GM19328 (cell line): ENCODE results near the gene CACNB2.

Experiments used
- ATAC-seq: cut with Tn5 transposase; IDR thresholded peaks from one replicate; pipeline ENCODE4 v1.9.1; 2021; ENCODE audit warnings: mild to moderate bottlenecking, moderate library complexity; ENCODE audit not compliant: unreplicated experiment

CACNB2 gene

GRCh38 chr10:18278181-18278580 is 138.0 kb downstream of the CACNB2 start:
- no peak for ATAC-seq

DNA sequence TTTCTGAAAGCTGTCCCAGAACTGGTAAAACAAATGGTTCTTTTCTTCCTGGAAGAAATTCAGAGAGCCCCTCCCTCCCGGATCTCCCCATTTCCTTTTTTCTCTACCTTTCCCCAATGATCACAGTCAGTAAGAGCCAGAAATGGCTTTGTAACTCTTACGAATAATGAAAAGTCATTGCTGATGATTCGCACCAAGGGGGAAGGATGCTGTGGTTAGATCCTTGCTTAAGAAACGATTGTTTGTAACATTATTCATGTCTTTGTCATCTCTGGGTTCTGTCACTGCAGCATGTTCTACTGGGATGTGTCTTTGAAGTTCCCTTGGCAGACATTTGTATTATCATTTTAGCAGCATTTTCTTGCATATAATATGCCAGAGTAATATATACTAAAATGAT is 138.9 kb downstream of the CACNB2 start:
- ATAC-seq: no peak

DNA sequence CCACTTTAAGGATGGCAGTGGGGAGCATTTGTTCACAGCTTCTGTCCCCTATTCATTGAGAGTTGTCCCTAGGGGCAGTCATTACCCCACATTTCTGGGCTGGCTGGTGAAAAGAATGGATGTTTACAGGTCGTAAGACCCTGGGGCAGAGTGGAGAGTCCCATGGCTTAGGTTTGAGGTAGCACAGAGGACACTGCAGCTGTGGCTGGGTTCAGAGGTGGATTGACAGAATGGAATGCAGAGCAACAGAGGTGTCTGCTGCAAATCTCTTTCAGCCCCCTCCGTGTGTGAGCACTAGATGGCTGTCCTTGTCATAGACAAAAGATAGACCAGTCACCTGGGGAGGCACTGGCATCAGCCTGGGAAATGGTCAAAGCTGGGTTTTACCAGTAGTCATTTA is 141.9 kb downstream of the CACNB2 start:
- ATAC-seq: no peak

DNA sequence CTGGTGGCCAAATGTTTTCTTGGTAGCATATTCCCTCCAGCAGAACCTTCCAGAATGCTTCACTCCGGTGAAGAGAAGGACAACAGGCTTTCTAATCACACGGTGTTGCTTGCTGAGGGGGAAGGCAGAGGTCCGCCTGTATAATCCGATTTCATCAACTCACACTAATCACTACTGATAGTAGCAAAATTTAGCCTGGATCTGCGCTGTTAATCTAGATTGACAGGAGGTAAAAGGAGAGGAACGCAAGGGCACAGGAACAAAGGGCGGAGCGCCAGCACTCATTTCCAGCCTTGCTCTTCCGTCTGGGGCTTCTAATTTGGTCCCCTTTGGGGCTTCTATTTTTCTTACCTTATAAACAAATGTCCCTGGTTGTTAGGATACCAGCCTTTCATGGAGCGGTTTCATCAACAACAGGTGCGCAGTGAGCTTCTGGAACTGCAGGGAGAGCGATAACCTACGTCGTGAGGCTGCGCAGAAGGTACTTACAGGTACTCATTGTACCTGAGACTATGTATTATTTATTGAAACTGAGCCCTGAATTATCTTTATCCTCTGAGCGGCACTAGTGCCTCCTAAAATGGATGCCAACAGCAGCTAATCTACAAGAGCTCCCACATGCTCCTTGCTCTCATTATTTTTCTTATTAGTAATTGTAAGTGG is 150.6 kb downstream of the CACNB2 start:
- no peak for ATAC-seq

DNA sequence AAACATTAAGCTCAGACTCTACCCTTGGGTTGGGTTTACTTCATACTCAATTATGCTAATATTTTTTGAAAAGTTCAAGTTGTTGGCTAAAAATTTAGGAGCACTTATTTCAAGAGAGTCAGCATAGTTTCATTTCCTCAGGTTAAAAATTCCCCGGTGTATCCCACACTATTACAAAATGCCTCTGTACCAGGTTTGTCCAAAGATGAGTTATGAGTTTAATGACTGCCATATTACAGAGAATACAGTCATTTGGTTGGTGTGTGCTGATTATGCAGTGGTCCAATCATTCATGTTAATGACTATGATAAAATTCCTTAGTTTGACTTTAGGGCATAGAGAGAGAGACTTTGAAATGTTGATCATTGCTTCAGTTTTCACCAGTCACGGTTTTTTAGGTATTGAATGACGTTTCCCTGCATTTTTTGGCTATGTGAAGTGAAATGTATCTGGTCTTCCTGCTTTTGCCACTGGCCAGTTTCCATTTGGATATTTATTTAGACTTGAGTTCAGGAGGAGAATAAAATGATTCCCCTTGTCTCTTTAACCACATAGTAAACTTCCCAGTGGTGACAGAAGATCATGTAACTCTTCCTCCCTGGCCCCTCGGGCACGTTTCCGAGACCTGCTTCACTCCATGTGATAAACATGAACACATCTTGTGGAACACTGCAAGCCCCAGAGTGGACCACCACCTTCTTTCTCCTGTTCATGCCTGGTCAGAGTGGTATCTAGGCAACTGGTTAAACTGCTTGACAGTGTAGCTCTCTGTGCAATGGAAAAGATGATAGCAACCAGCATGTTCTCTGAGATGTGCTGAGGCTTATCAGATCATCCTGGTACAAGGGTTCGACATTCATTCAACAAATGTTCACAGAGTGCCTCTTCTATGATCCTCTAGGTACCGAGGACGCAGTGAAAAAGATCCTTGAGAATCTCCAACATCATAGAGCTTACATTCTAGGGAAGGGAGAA is 153.6 kb downstream of the CACNB2 start:
- no peak for ATAC-seq

GRCh38 chr10:18294633-18295032 is 154.4 kb downstream of the CACNB2 start:
- ATAC-seq: no peak

GRCh38 chr10:18297659-18298058 is 157.4 kb downstream of the CACNB2 start:
- ATAC-seq: no peak

DNA sequence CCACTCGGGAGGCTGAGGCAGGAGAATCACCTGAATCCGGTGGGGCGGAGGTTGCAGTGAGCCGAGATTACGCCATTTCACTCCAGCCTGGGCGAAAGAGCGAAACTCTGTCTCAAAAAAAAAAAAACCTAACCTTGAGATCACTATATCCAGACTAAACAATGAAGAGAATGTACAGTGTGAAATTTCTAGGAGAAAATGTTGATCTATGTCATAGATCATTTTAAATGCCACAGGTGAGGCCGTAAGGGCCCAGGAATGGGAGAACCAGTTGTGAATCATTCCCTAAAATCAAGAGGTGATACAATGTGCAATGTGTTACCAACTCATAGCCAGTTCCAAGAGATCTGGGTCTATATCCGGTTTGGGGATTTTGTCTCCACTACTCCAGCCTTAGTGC is 158.0 kb downstream of the CACNB2 start:
- no peak for ATAC-seq

- ATAC-seq: no peak
Measured at GRCh38 chr10:18303851-18304801, 163.9 kb downstream of the CACNB2 start.

- no peak for ATAC-seq
Measured at GRCh38 chr10:18306031-18306430, 165.8 kb downstream of the CACNB2 start.

GRCh38 chr10:18308600-18308999 is 168.4 kb downstream of the CACNB2 start:
- ATAC-seq: no peak

- no peak for ATAC-seq
Measured at GRCh38 chr10:18310761-18311160, 170.5 kb downstream of the CACNB2 start.

GRCh38 chr10:18312374-18313139 is 172.3 kb downstream of the CACNB2 start:
- no peak for ATAC-seq

- ATAC-seq: no peak
Measured at GRCh38 chr10:18313140-18313530, 172.9 kb downstream of the CACNB2 start.

- ATAC-seq: no peak
Measured at GRCh38 chr10:18313626-18314025, 173.4 kb downstream of the CACNB2 start.

GRCh38 chr10:18319628-18320027 is 179.4 kb downstream of the CACNB2 start:
- ATAC-seq: no peak

DNA sequence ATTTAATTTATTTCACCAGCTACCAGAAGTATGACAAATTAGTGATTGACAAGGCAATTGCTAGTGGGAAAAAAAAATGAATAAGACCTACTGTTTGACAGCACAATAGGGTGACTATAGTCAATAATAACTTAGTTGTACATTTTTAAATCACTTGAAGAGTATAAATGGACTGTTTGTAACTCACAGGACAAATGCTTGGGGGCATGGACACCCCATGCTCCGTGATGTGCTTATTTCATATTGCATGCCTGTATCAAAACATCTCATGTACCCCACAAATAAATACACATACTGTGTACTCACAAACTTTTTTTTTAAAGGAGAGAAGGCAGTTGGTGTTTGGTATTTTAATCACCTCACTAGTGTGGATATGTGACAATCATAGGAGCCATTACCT is 181.1 kb downstream of the CACNB2 start:
- no peak for ATAC-seq

GRCh38 chr10:18323916-18324315 is 183.7 kb downstream of the CACNB2 start:
- ATAC-seq: no peak

DNA sequence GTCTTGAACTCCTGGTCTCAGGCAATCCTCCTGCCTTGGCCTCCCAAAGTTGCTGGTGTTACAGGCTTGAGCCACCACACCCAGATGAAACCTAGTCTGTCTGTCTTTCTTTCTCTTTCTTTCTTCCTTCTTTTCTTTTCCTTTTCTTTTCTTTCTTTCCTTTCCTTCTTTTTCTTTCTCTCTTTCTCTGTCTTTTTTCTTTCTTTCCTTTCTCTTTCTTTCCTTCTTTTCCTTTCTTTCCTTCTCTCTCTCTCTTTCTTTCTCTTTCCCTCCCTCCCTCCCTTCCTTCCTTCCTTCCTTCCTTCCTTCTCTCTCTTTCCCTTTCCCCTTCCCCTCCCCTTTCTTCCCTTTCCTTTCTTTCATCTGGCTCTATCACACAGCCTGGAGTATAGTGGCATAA is 185.2 kb downstream of the CACNB2 start:
- ATAC-seq: no peak

GRCh38 chr10:18325889-18326531 is 185.8 kb downstream of the CACNB2 start:
- ATAC-seq: no peak
